Activated T-cell treated with anti-CD3 and anti-CD28 coated beads, Interleukin-2, amount 50 U/mL, for 1 hour (primary cell): Measurements from ENCODE around the gene ACTRT2.

Experiments
- DNase-seq: peaks from one replicate; pipeline ENCODE4 v3.0.0-alpha.2; 2020

ACTRT2 gene

DNA sequence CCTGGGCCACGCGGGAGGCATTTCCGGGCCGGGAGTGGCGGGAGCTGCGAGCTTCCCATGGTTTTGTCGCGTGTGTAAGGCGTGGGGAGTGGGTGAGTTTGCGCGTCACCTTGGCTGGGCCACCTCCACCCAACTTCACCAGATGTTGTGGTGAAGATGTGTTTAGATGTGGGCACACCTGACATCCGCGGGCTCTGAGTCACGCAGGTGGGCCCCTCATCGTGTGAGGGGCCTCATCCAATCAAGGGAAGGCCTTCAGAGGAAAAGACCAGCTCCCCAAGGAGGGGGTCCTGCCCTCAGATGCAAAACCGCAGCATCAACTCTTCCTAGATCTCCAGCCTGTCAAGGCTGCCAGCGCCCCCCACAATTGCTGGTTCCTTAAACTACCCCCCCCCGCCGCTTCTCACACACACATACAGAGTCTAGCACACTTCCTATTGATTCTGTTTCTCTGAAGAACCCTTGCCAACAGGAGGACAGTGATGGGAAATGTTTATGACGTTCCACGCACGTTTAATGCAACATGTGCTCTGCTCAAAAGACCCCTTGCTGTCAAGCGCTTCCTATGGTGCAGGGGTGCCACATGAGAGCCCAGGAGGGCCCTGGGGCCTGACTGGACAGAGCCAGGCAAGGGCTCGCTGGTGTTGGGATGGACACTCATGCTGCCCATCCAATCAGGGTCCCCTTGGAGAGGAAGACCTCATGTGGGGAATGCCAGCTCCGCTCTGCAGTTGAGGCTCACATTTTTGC lies 11.9 kb downstream of the ACTRT2 start:
- DNase-seq = peak; percentile 61

DNA sequence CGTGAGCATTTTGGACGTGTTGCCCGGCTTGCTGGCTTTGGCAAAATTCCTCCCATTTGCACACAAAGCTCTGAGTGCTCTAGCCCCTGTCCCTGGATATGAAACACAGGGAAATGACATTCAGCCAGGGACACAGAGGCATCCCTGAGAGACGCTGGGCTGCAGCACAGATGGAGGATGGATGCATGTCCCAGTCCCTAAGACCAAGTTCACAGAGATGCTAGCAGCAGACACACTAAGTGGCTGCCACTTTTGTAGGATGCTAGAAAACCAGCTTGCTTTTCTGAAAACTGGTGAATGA lies 12.5 kb downstream of the ACTRT2 start:
- no peak for DNase-seq

DNA sequence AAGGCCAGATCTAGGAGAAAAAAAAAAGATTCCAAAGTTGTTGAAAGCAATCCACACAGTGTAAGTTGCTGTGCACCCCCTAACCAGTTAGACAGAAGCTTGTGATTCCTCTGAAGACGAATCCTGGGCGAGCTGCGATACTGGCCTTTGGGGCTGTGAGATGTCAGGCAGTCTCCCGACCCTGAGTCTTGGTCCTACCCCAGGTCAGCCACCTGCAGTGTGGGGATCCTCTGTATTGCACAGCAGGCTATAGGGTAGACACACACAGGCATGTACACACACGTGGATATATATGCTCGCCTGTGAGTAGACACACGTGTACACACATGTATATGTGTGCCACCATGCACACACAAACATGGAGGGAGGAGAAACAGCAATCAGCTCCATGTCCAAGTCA lies 12.9 kb downstream of the ACTRT2 start:
- DNase-seq = peak; percentile 16

DNA sequence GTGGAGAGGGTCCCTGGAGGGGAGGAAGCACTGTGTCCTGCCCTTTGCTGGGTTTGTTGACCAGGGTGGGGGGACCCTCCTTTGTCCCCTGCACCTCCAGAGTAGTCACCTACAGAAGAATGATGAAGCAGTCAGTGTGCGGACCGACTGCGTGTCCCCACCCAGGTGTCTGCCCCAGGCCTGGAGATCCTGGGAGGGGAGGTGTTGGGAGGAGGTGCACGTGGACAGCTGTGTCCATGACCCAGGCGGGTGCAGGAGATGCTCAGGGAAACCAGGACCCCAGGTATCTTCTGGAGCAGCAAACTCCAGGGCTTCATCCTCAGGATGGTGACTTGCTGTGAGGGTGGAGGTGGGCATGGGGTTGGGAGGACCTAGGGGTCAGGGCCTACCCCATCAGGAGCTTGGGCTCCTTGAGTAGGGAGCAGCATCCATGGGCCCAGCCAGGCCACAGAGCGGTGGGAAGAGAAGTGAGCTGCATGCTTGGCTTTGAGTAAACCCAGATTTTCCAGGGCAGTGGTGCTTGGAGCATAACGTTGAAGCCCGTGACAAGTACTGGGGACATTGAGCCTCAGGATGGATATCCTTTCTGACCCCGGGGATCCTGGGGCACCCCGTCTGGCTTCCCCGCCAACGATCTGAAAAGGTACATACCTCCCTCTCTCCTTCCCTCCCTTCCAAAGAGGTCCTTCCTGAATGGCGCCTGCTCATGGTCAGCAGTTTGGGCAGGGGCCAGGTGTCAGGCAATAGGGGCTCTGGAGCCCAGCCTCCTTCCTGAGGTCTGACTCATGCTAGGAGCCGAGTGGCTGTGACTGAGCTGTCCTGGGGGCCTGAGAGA lies 13.7 kb downstream of the ACTRT2 start:
- peak; percentile 14 for DNase-seq

GRCh38 chr1:3035563-3036446 lies 14.5 kb downstream of the ACTRT2 start:
- peak; percentile 10 for DNase-seq

- DNase-seq = peak; percentile 13
These were observed 15.4 kb downstream of the ACTRT2 start for GRCh38 chr1:3036447-3037280.

- DNase-seq = peak; percentile 14
These were observed 16.2 kb downstream of the ACTRT2 start for GRCh38 chr1:3037281-3038040.

DNA sequence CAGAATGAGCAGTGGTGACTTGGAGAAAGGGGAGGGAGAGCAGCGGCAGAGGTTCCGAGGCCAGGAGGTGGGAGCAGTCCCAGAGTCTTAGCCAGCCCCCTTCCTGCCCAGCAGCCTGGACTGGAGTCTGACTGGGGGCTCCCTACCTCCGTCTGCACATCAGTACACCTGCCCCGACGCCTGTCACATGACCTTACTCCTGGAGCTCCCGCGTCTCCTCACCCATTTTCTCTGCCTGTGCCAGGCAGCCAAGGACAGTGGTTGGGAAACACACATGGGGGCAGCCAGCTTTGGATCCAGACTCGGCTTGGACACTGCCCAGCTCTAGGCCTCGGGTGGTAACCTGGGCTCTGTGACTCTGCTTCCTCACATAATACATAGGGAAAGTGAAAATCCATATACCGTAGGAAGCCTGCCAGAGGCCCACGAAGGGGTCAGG lies 16.9 kb downstream of the ACTRT2 start:
- DNase-seq = peak; percentile 13

- peak; percentile 14 for DNase-seq
These were observed 17.4 kb downstream of the ACTRT2 start for GRCh38 chr1:3038571-3039181.

DNA sequence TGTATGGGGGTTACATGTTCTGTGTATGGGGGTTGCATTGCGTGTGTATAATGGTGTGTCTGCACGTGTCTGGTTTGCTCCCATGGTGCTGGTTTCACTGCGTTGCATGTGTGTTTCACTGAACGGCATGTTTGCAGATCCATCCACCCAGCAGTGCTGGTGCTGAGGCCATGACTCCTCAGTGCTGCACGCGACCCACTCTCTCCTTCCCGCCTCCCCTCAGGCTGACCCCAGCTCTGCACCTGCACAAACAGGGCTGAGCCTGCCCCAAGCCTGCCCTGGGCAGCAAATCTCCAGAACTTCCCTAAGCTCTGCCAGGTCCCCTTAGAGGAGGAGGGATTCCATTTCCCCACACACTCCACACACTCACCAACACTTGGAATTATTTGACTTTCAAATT lies 18.7 kb downstream of the ACTRT2 start:
- no peak for DNase-seq

DNA sequence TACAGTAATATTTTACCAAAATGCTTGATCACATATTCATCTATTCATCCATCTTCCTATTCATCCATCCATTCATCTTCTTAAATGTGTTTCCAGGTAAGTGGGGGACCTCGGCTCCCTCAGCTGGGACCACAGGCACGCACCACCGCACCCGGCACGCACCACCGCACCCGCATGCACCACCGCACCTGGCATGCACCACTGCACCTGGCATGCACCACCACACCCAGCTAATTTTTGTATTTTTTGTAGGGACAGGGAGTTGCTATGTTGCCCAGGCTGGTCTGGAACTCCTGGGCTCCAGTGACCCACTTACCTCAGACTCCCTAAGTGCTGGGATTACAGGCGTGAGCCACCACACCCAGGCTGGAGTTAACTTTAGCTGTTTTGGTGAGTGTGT lies 21.2 kb downstream of the ACTRT2 start:
- DNase-seq = no peak

DNA sequence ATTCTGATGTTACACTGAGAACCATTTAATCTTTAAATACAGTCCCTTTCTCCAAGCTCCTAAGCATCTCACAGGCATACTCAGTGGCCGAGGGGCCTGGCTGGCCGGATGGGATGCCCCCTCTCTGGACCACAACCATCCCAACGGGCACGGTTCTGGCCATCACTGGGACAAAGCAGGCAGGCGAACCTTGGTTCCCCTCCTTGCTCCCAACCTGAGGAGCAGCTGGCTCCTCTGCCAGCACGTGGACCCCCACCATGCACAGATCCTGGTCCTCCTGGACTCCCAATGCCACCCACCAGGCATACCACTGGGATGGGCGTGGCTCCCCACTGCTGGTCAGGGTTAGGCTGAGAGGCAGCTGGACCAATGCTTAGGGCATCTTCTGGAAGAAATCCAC lies 27.9 kb downstream of the ACTRT2 start:
- DNase-seq = no peak

GRCh38 chr1:3049905-3050304 lies 28.6 kb downstream of the ACTRT2 start:
- peak; percentile 8 for DNase-seq

GRCh38 chr1:3050603-3051002 lies 29.3 kb downstream of the ACTRT2 start:
- no peak for DNase-seq

- DNase-seq = no peak
These were observed 30.3 kb downstream of the ACTRT2 start for GRCh38 chr1:3051270-3052268.

DNA sequence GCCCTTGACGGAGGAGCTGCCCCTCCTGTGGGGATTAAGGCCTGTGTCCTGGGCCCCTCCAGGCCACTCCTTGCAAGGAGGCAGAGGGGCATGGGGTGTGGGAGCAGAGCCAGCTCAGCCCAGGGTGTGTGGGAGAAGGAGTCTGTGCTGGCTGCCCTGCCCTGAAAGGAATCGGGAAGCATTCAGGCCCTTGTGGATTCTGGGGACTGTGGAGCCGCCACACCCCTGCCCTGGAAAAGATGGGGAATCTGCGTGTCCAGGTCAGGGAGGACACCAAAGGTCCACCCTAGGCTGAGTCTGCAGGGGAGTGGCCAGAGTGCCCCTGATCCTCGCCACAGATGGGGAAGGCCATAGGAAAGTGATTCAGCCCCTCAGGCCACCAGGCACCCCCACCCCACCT lies 31.2 kb downstream of the ACTRT2 start:
- DNase-seq = no peak

GRCh38 chr1:3053366-3053980 lies 32.2 kb downstream of the ACTRT2 start:
- DNase-seq = peak; percentile 13

- DNase-seq = no peak
These were observed 32.7 kb downstream of the ACTRT2 start for GRCh38 chr1:3053986-3054385.

- peak; percentile 10 for DNase-seq
These were observed 33.2 kb downstream of the ACTRT2 start for GRCh38 chr1:3054474-3054873.
